HEK293 (cell line): ENCODE results near the gene TBX4.

Experiments used
- CTCF ChIP-seq: fragments of 450-650 bp; formaldehyde crosslinking; IDR thresholded peaks from 2 replicates; pipeline ENCODE4 v1.5.1; 2016; ENCODE audit warnings: missing biosample characterization, missing genetic modification characterization
- FEZF1 ChIP-seq: fragments of 450-650 bp; formaldehyde crosslinking; IDR thresholded peaks from 2 replicates; pipeline ENCODE4 v1.5.1; 2016; ENCODE audit warnings: missing biosample characterization, missing genetic modification characterization
- KLF1 ChIP-seq: fragments of 450-650 bp; formaldehyde crosslinking; IDR thresholded peaks from 2 replicates; pipeline ENCODE4 v1.5.1; 2016; ENCODE audit warnings: missing biosample characterization, missing genetic modification characterization
- ZBTB21 ChIP-seq: fragments of 450-650 bp; formaldehyde crosslinking; IDR thresholded peaks from 2 replicates; pipeline ENCODE4 v1.5.1; 2017; ENCODE audit warnings: missing biosample characterization, missing genetic modification characterization
- ZFP3 ChIP-seq: fragments of 450-650 bp; formaldehyde crosslinking; IDR thresholded peaks from 2 replicates; pipeline ENCODE4 v1.5.1; 2016; ENCODE audit warnings: low read depth, missing biosample characterization, missing genetic modification characterization
- ZNF843 ChIP-seq: fragments of 450-650 bp; formaldehyde crosslinking; IDR thresholded peaks from 2 replicates; pipeline ENCODE4 v1.5.1; 2016; ENCODE audit warnings: missing biosample characterization, missing genetic modification characterization
- TF ChIP-seq, protein P1 (sequence below): fragments of 450-650 bp; IDR thresholded peaks from 2 replicates; pipeline ENCODE4 v1.5.1; 2018; ENCODE audit warnings: missing biosample characterization, mild to moderate bottlenecking, missing genetic modification characterization

DNA sequence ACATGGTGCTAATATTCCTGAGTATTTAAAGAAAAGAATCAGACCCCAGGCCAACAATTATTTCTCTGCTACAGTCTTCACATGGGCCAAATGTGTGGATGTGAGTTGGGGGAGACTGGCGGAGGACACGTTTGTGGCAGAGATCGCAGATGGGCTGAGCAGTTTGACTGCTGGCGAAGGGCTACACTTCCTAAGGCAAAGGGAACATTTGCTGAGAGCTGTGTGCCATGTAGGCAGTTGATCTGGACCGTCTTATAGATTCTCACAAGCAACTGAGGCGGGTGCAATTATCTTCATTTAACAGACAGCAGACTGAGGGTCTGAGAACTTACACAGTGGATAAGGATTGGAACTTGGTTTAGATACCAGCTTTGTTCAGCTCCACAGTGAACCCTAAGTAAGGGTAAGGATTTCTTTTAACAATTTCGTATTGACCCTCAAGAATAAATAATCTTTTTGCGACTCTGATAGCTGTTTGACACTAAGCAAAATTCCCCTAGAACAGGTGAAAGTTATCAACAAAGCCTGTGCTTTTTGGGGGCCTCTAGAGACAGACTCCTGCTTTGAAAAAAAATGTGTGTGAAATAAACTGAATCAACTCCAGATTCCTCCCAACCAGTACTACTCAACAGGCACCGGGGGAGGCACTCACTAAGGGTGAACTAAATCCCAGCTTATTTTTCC lies 55.3 kb downstream of the TBX4 start:
- TF ChIP-seq CTCF (no peak), ZFP3 (tag by site-specific recombination) (no peak), ZBTB21 (no peak), FEZF1 (tag by site-specific recombination) (no peak), ZNF843 (tag by site-specific recombination) (no peak), KLF1 (tag by site-specific recombination) (no peak)
- TF ChIP-seq, protein P1, sequence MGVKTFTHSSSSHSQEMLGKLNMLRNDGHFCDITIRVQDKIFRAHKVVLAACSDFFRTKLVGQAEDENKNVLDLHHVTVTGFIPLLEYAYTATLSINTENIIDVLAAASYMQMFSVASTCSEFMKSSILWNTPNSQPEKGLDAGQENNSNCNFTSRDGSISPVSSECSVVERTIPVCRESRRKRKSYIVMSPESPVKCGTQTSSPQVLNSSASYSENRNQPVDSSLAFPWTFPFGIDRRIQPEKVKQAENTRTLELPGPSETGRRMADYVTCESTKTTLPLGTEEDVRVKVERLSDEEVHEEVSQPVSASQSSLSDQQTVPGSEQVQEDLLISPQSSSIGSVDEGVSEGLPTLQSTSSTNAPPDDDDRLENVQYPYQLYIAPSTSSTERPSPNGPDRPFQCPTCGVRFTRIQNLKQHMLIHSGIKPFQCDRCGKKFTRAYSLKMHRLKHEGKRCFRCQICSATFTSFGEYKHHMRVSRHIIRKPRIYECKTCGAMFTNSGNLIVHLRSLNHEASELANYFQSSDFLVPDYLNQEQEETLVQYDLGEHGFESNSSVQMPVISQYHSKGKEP (tag by site-specific recombination) = no peak
